Subcutaneous adipose tissue (tissue), 4 donors: ENCODE data around the gene LSM10. TPM values are rescaled to one million over a fixed set of nuclear protein-coding genes. Genes with fewer than 3 reads are reported as not detected.

ENCODE experiments used
- total RNA-seq, 4 donors: library from RNA; depleted of rRNA; stranded (reverse); fragments of >200 nt; gene quantifications; one replicate each; pipeline ENCODE4 v1.1.0, GENCODE V29; 2016
- TF ChIP-seq, protein P1 (sequence below): fragments of 450-650 bp; IDR thresholded peaks from one replicate; pipeline ENCODE4 v1.5.1; 2016; ENCODE audit warnings: low read depth, mild to moderate bottlenecking, control low read depth, antibody characterized with exemption, moderate library complexity

The LSM10 gene
- total RNA-seq, 4 donors from 2014 or later, result 39.4 to 53.5 (median 45.6) TPM

- TF ChIP-seq, protein P1, sequence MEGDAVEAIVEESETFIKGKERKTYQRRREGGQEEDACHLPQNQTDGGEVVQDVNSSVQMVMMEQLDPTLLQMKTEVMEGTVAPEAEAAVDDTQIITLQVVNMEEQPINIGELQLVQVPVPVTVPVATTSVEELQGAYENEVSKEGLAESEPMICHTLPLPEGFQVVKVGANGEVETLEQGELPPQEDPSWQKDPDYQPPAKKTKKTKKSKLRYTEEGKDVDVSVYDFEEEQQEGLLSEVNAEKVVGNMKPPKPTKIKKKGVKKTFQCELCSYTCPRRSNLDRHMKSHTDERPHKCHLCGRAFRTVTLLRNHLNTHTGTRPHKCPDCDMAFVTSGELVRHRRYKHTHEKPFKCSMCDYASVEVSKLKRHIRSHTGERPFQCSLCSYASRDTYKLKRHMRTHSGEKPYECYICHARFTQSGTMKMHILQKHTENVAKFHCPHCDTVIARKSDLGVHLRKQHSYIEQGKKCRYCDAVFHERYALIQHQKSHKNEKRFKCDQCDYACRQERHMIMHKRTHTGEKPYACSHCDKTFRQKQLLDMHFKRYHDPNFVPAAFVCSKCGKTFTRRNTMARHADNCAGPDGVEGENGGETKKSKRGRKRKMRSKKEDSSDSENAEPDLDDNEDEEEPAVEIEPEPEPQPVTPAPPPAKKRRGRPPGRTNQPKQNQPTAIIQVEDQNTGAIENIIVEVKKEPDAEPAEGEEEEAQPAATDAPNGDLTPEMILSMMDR, result no peak
Measured at GRCh38 chr1:36411674-36412648, 14.3 kb upstream of the LSM10 start.

DNA sequence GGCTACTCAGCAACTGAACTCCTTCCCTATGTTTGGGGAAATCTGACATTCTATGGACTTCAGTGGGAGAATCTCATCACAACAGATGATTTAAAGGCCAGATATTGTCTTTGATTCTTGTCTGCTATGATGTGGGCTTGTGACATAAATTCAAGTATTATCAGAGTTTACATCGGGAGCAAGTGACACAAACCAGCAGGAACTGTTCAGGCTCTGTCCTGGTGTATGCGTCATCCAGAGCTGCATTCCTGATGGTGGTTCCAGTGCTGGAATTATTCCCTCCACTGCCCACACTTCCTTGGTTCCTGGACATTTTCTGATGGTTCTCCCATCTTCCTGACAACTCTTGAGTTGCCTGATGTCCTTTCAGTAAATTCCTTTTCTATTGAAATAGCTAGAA is 10.8 kb upstream of the LSM10 start:
- TF ChIP-seq, protein P1, result no peak

DNA sequence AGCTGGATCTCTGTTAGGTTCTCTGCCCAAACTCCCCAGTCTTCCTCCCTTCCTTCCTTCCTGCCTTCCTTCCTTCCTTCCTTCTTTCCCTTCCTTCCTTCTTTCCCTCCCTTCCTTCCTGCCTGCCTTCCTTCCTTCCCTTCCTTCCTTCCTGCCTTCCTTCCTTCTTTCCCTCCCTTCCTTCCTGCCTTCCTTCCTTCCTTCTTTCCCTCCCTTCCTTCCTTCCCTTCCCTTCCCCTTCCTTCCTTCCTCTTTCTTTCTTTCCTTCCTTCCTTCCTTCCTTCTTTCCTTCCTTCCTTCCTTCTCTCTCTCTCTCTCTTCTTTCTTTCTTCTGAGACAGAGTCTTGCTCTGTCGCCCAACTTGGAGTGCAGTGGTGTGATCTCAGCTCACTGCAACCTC is 8.7 kb upstream of the LSM10 start:
- TF ChIP-seq, protein P1, result no peak

GRCh38 chr1:36402504-36402890 is 4.8 kb upstream of the LSM10 start:
- TF ChIP-seq, protein P1, result no peak

DNA sequence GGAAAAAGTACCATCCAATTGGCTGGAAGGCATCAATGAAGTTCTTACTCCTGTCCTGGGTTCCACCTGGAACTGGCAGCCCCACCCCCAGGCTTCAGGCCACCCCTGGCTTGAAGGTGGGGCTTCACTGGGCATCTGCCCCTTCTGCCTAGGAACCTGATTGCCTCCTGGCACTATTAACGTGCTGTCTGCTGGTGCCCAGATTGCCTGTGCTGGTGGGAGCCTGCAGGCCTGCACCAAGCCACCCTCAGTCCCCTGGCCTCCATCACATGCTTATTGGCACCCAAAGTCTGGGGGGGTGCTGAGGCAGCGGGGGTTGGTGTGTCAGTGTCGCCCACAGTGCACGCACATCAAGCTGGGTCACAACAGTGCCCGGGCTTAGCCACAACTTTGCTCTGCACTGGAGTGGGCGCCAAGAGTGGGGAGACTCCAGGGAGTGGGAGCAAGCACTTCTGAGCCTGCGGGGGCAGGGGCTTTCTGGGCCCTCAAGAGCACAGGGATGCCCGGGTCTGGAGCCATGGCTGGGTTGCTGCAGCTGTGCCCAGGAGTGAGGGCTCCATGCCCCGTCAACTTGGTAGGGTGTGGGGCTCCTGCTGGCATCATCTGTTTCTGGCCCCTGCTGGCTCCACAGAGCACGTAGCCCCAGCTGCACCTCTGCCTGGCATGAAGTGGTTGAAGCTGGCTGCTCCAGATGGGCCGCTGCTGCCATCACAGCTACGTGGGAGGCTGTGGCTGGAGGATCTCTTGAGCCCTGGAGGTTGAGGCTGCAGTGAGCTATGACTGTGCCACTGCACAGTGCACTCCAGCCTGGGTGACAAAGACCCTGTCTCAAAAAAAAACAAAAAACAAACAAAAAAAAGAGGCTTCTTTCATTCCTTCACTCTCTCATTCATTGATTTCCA is 4.1 kb upstream of the LSM10 start:
- TF ChIP-seq, protein P1, result no peak

DNA sequence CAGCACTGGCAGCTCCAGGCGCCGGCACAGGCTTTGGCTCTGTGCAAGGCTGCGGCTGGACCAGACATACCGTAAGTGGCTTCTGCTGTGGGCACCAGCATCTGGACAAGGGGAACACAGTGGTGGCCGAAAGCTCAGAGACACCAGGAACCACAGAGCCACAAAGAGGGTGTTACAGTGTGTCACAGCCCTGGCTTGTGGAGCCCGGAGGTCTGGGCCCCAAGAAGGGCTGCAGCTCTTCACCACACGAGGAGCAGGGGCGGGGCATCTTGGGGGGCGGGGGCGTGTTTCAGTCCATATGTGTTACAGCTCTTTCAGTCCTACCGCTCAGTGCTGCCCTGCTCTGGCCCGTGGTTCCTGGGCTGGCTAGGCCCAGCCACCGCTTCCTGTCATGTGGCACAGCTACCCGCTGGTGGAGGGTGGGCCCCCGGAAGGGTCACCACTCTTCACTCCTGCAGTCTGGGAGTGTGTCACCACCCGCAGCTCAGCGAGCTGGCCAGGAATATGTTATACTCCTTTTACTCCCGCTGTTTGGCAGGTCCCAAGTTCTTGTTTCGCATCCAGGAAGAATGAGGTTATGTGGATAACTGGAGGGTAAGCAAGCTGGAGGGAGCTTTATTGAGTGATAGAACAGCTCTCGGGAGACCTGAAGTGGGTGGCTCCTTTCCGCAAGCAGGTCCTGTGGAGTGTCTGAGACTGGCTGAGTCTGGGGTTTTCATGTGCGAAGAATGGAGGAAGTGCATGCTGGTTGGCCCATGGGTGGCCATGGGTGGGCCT is 3.3 kb upstream of the LSM10 start:
- TF ChIP-seq, protein P1, result no peak
